ENCODE data around the gene BMP8B.

BMP8B gene

GRCh38 chr1:39717809-39718208 lies 70.9 kb downstream of the BMP8B start:
- no peak for DNase-seq

DNA sequence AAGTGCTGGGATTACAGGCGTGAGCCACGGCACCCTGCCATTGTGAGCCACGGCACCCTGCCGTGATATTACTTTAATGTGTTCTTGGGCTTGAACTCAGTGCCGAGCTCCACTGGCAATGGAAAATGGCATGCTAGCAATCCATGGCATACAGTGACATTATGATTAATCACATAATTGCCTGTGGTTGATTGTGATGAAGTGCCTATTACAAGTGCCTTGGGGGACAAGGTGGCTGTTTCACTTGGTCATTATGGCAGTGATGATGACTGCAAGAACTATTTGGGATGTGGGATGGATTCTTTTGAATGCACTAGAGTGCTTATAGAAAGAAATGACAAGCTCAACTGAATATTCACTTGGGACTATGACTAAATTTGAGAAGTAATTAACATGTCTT lies 75.1 kb downstream of the BMP8B start:
- DNase-seq: no peak

DNA sequence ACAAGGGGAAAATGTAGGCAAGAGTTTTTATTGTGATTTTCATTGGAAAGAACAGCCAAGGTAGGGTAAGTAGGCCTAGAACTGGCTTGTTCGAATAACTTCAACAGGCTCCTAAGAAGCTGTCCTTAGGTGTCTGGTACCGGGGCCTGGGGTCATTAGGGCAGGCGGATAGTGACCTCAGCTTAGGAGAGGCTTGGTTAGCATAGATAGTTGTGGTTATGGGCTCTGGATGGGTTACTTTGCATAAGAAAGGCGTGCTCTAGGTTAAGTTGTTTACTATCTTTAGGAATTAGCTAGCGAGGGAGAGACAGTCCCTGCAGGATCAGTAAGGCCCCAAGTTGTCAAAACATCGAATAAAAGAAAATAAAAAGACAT lies 76.7 kb downstream of the BMP8B start:
- no peak for DNase-seq

DNA sequence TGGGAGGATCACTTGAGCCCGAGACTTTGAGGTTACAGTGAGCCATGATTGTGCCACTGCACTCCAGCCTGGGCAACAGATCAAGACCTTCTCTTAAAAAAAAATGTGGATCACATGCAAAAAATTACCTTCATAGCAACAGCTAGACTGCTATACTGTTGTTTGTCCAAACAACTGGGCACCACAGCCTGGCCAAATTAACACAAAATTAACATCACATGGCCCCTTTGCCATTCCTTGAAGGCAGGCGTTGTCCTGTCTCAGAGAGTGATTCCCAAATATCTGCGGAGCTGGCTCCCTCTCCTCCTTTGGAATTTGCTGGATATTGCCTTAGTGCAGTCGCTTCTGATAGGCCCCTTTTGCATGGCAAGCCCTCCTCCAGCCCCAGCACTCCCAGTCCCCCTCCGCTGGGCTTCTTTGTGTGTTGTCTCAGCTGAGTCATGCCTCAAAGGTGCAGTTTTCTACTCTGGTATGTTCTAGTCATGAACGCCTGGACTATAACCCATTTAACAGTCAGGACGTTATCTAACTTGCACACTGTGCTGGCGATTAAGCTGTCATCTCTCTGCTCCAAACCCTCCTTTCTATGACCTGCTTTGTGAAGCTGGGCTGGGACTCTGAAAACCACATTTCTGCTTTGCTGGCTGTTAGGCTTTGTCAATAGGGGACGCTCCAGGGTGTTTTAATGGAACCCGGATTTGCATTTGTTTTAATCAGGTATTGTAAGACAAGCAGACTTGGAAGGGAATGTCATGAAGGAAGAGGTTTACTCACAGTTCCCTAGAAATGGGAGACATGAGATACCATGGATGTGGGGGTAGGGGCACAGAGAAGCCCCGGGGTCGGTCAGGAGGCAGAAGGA lies 77.3 kb downstream of the BMP8B start:
- no peak for DNase-seq

- DNase-seq: no peak
Measured at GRCh38 chr1:39707506-39707905, 81.2 kb downstream of the BMP8B start.

Measured in activated CD4-positive, alpha-beta T cell treated with anti-CD3 and anti-CD28 coated beads for 1 hour (primary cell).